GM10847 (cell line): Measurements from ENCODE around the gene ABTB2.

Experiments used
- POLR2A ChIP-seq: IDR thresholded peaks from 2 replicates; pipeline ENCODE4 v1.6.1; 2011; ENCODE audit not compliant: insufficient read length; ENCODE audit errors: extremely low read depth

Gene ABTB2

DNA sequence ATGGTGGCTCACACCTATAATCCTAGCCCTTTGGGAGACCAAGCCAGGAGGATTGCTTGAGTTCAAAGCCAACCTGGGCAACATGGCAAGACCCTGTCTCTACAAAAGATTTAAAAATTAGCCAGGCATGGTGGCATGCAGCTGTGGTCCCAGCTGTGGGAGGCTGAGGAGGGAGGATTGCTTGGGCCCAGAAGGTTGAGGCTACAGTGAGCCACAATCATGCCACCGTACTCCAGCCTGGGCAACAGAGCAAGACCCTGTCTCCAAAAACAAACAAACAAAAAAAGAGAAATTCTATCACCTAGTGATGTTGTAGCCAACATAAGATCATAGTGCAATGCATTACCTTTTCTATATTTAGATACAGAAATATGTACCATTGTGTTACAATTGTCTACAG is 138.5 kb downstream of the ABTB2 start:
- no peak for TF ChIP-seq POLR2A

DNA sequence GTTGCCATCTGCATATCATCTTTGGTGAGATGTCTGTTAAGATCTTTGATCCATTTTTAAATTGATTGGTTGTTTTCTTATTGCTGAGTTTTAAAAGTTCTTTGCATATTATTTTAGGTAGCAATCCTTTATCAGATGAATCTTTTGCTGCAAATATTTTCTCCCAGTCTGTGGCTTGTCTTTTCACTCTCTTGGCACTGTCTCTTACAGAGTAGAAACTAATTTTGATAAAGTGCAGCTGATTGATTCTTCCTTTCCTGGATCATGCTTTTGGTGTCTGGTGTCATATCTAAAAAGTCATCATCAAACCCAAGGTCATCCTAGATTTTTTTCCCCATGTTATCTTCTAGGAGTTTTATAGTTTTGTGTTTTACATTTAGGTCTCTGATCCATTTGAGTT is 139.7 kb downstream of the ABTB2 start:
- TF ChIP-seq POLR2A: no peak

DNA sequence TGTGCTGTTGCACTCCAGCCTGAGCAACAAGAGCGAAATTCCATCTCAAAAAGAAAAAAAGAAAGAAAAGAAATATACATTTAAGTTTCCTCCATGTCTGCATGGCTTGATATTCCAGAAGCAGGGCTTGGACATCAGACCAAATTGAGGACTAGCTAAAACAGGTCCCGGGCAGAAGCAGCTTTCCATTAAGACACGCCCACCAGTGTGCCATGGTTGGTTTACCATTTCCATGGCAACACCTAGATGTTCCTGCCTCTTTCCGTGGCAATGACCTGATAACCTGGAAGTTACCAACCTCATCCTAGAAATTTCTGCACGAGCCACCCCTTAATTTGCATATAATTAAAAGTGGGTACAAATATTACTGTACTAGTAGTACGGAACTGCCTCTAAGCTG is 141.1 kb downstream of the ABTB2 start:
- no peak for TF ChIP-seq POLR2A

DNA sequence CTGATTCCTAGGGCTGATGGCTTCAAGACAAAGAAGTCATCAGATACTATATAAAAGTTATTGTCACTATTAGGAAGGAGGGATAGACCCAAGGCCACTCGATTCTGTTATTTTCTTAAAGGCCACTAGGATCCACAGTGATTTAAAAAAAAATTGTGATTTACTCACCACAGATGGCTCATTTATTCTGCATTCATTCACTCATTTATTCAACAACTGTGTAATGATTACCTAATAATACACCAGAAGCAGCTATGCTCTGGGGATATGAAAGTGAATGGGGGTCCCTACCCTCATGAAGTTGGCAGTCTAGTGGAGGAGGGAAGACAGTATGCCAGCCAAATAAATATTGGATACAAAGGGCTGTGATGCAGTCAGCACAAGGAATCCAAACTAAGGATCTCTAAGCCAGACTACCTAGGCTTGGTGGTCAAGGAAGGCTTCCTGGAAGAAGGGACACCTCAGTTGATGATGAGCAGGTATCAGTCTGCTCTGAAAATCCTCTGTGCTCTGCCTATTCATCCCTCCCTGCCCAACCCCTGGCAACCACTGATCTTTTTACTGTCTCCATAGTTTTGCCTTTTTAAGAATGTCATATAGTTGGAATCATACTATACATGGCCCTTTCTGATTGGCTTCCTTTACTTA is 141.9 kb downstream of the ABTB2 start:
- no peak for TF ChIP-seq POLR2A

DNA sequence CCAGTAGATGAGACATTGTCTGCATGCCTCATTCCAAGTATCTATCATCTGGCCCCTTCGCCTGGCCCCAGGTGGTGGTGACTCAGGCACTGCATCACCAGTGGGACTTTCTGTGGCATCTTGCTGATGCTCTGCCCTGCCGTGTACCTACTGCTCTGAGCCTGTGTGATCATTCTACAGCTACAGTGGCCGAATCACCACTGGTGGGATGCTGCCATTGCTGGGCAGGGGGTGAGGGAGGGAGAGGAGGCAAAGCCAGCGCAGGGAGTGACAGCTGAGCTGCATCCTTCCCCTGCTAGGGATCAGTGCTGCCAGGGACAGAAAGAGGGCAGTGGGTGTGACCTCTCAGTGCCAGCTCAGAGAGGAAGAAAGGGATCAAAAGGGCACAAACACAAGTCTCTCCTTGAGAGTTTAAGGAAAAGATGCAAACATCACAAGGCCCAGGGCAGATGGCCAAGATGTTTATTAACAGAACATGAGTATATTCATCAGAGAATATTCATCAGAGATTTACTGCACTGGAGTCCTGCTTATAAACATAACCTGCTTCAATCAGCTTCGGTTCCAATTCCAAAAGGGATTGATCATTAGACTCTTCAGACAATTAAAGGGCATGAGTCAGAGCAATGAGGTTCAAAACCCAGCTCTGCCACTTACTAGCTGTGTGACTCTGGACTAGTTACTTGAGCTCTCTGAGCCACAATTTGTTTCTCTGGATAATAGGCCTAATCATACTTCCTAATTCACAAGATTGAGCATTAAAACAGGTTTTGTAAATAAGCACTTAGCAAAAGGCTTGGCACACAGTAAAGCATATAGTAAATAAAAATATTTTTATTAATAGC is 142.6 kb downstream of the ABTB2 start:
- no peak for TF ChIP-seq POLR2A

DNA sequence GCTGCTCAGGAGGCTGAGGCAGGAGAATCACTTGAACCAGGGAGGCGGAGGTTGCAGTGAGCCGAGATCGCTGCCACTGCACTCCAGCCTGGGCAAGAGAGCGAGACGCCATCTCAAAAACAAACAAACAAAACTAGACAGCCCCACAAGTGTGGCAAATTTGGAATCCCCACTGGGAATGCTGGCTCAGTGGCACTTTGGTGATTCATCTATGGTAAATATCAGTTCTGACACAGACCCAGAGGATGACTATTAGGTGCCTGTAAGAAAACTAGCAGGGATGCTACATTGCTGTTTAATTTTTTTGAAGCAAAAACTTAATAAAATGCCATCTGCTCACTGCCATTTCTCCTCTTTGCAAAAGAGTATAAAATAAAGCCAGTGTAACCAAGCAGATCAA is 144.4 kb downstream of the ABTB2 start:
- no peak for TF ChIP-seq POLR2A

DNA sequence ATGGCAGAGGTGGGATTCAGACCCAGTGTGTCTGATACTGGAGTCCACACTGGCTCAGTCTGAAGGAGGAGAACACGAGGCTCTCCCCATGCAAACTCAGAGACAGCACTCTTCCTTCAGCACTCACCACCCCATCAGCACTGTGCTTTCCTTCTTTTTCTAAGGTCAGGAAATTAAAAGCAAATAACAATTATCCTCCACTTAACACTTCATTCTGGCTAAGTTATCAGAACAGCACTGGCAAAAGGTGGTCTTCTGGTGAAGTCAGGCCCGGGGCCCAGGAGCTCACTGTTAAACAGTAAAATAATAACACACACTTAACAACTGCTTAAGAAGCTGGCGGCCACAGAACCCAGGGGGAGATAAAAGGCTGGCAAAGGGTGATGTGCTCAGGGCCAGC is 145.2 kb downstream of the ABTB2 start:
- no peak for TF ChIP-seq POLR2A

DNA sequence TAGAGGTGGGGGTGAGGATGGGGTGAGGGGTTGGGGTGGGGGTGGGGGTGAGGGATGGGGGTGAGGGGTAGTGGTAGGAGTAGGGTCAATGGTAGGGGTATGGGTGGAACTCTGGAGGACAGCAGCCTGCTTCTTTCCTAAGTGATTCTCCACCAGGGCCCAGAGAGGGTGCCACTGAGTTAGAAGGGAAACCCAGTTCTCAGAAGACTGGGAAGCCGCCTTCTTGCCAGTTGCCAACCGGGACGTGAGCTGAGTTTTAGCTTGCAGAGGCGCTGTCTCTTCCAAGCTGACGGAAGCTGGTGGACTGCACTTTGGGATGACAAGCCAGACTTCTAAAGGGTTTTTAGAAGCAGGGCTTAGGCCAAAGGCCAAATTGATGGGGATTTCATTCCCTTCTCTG is 148.0 kb downstream of the ABTB2 start:
- no peak for TF ChIP-seq POLR2A

DNA sequence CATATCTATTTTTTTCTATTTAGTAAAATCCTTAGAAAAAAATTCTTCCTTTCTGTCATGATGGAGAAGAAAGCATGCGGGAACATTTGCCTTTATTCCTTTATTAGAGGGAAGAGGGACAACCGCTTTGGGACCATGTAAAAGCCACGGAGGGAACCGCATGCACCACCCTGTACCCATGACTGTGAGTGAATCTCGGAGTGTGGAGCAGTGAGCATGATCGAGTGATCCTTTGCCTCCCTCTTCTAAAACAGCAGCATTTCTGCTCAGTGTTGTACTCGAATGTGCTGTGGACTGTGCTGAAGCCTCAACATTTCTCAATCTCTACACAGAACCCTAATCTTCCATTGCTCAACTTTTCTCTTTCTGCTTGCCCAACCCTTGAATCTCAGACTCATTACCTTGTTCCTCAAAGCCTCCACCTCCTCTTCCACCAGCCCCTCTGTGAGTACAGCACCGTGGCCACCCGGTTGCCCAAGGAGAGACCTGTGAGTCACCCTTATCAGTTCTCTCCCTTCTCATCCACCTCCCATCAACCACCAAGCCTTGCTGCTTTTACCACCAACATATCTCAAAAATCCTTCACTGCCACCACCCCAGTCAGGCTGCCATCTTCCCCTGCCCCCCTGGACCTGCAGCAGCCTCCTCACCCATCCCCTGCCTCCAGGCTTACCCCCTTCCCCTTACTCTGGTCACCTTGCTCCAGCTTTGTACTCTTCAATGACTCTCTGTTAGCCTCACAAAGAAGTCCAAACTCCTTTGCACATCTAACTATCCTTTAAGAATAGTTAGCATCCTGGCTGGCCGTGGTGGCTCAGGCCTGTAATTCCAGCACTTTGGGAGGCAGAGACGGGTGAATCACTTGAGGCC is 149.3 kb downstream of the ABTB2 start:
- TF ChIP-seq POLR2A: no peak

DNA sequence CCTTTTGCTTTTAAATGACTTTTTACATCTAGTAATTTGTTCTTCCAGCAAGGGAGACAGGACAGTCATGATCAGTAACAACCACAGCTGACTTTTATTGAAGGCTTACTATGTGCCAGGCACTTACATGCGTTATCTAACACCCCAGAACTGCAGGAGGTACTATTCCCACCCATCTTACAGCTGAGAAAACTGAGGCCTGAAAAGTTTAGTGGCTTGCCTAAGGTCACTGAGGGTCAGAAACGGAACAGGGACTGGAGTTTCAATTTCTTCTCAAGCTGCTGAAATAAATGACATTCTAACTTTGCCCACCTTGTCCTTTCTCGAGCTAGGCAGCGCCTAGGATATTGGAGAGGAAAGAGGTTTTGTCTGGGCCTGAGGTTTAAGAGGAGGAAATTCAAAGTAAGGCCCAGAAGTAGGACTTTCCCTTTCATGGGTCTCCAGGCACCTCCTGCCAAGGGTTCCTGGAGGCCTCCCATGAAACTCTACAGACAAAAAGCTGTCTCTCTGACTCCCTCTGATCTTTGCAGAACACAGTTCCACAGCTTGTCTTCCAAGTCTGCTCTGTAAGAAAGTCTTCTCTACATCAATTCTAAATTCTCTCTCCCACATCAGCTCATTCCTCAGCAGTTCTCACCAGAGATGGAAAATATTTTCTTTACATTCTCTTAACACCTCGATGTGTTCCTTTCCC is 150.2 kb downstream of the ABTB2 start:
- no peak for TF ChIP-seq POLR2A

DNA sequence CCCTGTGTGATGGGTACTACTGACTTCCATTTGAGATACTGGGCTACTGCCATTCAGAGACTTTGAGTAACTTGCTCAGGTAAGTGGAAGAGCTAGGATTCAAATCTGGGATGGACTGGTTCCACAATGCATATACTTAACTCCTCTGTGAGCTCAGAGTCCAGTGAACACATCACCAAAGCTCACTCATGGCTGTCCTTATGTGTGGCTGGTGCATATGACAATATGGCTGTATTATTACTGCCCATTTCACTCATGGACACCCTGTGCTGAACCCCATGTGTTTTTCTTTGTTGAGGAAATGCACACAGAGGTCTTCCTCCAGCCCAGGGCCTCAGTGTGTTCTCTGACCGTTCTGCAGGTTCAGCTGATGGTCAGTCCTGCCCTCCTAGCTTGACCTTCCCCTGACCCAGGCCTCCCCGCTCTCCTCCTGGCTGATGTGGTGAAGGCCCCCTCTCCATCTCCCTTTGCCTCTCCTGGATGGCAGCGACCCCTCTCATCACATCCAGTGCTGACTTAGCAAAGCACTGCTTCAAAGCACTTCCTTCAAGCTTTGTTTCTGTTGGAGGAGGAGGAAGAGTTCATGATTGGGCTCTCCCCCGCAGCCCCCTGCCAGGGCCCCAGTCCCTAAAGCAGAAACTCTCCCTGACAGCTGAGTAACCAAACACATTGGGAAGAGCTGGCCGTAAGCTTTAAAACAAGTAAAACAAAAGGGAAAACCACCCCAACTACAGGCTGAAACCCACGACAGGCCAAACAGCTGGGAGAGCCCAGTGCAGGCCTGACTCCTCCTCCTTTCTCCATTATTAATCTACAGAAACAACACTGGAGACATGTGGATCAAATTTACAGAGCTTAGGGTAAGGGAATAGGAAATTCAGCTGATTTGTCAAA is 151.2 kb downstream of the ABTB2 start:
- no peak for TF ChIP-seq POLR2A

DNA sequence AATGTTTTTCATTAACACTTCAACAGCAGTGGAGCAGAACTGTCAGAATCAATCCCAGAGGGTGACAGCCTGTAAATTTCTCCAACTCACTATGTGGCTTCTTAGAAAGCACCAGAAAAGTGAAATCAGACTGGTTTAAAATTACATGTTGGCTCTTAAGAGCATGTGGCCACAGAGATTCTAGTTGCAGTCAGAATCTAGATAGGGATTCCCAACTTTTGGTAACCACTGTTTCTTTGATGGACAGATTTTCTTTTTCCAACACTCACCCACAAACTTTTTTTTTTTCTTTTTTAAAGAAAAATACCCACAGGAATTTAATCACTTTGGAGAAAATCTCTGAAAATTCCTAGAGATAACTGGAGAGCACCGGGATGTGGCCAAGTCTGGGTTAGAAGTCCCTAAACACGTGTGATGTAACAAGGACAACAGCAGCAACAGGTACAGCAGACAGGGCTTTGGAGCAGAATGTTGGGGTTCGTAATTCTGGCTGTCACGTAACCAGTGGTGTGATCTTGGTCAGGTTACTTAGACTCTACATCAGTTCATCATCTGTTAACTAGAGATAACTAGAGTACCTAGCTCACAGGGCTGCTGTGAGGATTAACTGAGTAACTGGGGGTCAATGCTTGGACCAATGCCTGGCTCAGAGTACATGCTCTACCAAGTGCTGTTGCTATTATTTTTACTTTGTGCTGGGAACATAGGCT is 152.3 kb downstream of the ABTB2 start:
- TF ChIP-seq POLR2A: no peak

DNA sequence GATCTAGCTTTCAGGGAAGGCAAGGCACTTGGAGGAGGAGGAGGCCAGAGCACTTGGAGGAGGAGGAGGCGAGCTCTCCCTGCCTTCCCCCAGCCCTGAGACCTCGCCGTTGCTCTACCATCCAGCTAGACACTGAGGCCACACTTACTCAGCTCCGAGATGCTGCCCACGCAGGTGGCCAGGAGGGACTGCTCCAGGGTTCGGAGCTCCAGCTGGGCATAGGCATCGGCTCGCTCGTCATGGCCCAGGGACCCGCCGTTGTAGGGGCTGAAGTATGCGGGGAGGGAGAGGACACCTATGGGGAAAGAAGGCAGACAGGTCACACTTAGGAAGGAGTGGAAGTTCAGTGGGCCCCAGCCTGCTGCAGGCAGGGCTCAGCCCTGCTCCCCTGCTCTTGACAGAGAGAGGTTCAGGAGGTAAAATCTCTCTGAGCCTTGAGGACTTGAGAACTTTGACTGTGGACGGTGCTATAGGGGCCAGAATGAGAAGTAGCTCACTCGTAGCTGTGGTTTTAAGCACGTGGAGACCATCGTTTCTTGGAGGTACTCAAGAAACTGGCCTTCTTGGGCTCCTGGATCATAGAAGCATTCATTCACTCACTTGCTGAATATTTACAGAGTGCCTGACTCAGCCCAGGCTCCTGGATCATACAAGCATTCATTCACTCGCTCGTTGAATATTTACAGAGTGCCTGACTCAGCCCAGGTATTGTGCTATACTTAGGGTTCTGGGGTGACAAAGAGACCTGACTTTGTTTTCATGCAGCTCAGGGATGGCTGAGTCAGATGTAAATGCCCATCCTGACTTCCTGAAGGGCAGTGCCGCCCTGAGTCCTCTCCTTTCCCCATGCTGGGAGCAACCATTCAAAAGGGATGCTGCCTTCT is 153.2 kb downstream of the ABTB2 start:
- no peak for TF ChIP-seq POLR2A
